ENCODE data around the gene SRPRA. TPM values are rescaled to one million over a fixed set of nuclear protein-coding genes. Genes with fewer than 3 reads are reported as not detected.
"Not testable (repeated sequence)": the region's sequence is repeated elsewhere in the genome, so short reads cannot be mapped to it uniquely, and the experiment has no call there.

SRPRA gene
- total RNA-seq = 29.9 and 39.5 TPM in 2 replicates

GRCh38 chr11:126268708-126269579 lies at the start of gene SRPRA, which contains the start of gene FOXRED1:
TSS of gene SRPRA (minus strand) at chr11:126268895. CDS start at chr11:126268804, 91 bp downstream.
TSS of gene FOXRED1 (plus strand) at chr11:126269154. CDS start at chr11:126269207, 53 bp downstream.
- DNase-seq (ENCODE audit: low read depth in 2 of 2) = peak; percentile 99

GRCh38 chr11:126317756-126318573 lies 49.3 kb upstream of the SRPRA start:
- peak in 1 of 2 donors; percentile 48 for DNase-seq (ENCODE audit: low read depth in 2 of 2)

GRCh38 chr11:126317432-126317755 lies 48.7 kb upstream of the SRPRA start:
- DNase-seq (ENCODE audit: low read depth in 2 of 2) = no peak

- no peak for DNase-seq (ENCODE audit: low read depth in 2 of 2)
Measured at GRCh38 chr11:126313826-126314225, 45.1 kb upstream of the SRPRA start.

GRCh38 chr11:126312961-126313360 lies 44.3 kb upstream of the SRPRA start:
- no peak for DNase-seq (ENCODE audit: low read depth in 2 of 2)

- no peak for DNase-seq (ENCODE audit: low read depth in 2 of 2)
Measured at GRCh38 chr11:126311401-126312291, 43.0 kb upstream of the SRPRA start.

- DNase-seq (ENCODE audit: low read depth in 2 of 2) = peak in 1 of 2 donors; percentile 12
Measured at GRCh38 chr11:126310992-126311310, 42.3 kb upstream of the SRPRA start.

GRCh38 chr11:126310200-126310991 lies 41.7 kb upstream of the SRPRA start:
- peak; percentile 80 to 85 for DNase-seq (ENCODE audit: low read depth in 2 of 2)

- DNase-seq (ENCODE audit: low read depth in 2 of 2) = not testable (repeated sequence)
Measured at GRCh38 chr11:126308771-126309170, 40.1 kb upstream of the SRPRA start.

- DNase-seq (ENCODE audit: low read depth in 2 of 2) = no peak
Measured at GRCh38 chr11:126308271-126308671, 39.6 kb upstream of the SRPRA start.

- DNase-seq (ENCODE audit: low read depth in 2 of 2) = peak; percentile 66 to 69
Measured at GRCh38 chr11:126307706-126308105, 39.0 kb upstream of the SRPRA start.

- DNase-seq (ENCODE audit: low read depth in 2 of 2) = no peak
Measured at GRCh38 chr11:126305699-126306098, 37.0 kb upstream of the SRPRA start.

GRCh38 chr11:126304457-126305075 lies 35.9 kb upstream of the SRPRA start:
- no peak for DNase-seq (ENCODE audit: low read depth in 2 of 2)

- peak; percentile 93 to 94 for DNase-seq (ENCODE audit: low read depth in 2 of 2)
Measured at GRCh38 chr11:126303623-126304456, 35.1 kb upstream of the SRPRA start, which contains the start of gene DCPS. TSS of gene DCPS (plus strand) at chr11:126304060. CDS start at chr11:126304081, 21 bp downstream.

GRCh38 chr11:126297004-126297403 lies 28.3 kb upstream of the SRPRA start:
- no peak for DNase-seq (ENCODE audit: low read depth in 2 of 2)

GRCh38 chr11:126293726-126294125 lies 25.0 kb upstream of the SRPRA start:
- no peak for DNase-seq (ENCODE audit: low read depth in 2 of 2)

- no peak for DNase-seq (ENCODE audit: low read depth in 2 of 2)
Measured at GRCh38 chr11:126290887-126291286, 22.2 kb upstream of the SRPRA start.

- no peak for DNase-seq (ENCODE audit: low read depth in 2 of 2)
Measured at GRCh38 chr11:126288237-126288636, 19.5 kb upstream of the SRPRA start.

- DNase-seq (ENCODE audit: low read depth in 2 of 2) = peak; percentile 76 to 92
Measured at GRCh38 chr11:126284829-126285228, 16.1 kb upstream of the SRPRA start.

Measured in lung microvascular endothelial cell (primary cell).